ENCODE results near the gene GON4L. TPM values are rescaled to one million over a fixed set of nuclear protein-coding genes. Genes with fewer than 3 reads are reported as not detected.
A peak's percentile ranks its signal among the peaks of the same experiment; 100 is the strongest.
"Not testable (repeated sequence)": the region's sequence is repeated elsewhere in the genome, so short reads cannot be mapped to it uniquely, and the experiment has no call there.

GON4L gene
- polyA plus RNA-seq, 1 experiment: 24.5 TPM

DNA sequence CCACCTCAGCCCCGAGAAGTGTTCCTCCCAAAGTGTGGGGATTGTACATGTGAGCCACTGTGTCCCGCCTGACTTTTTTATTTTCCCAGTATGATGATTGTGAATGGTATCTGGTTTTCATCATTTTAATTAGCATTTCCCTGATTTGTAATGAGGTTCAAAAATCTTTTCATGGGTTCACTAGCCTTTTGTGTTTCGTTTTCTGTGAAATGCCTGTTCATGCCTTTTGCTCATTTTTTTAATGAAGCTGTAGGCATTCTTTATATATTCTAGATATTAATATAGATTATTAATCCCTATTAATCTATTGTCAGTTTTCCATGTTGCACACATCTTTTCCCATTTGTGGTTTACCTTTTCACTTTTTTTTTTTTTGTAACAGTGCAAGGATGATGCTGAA lies 147.6 kb downstream of the GON4L start:
- CTCF ChIA-PET: interaction anchor here (0.9 kb wide), 1 partner anchor 61 kb away, joined by 4 read pairs; no protein-coding TSS in a partner anchor
- H3K27ac ChIP-seq (ENCODE audit: low read depth, low read length): no peak overlapping the region
- no peak for DNase-seq (ENCODE audit: low read depth, low spot score)
- H3K9me3 ChIP-seq (ENCODE audit: control insufficient read depth, insufficient read depth, low read length): peaks cover 8% of the 10 kb centered on the region
- TF ChIP-seq, protein P1, sequence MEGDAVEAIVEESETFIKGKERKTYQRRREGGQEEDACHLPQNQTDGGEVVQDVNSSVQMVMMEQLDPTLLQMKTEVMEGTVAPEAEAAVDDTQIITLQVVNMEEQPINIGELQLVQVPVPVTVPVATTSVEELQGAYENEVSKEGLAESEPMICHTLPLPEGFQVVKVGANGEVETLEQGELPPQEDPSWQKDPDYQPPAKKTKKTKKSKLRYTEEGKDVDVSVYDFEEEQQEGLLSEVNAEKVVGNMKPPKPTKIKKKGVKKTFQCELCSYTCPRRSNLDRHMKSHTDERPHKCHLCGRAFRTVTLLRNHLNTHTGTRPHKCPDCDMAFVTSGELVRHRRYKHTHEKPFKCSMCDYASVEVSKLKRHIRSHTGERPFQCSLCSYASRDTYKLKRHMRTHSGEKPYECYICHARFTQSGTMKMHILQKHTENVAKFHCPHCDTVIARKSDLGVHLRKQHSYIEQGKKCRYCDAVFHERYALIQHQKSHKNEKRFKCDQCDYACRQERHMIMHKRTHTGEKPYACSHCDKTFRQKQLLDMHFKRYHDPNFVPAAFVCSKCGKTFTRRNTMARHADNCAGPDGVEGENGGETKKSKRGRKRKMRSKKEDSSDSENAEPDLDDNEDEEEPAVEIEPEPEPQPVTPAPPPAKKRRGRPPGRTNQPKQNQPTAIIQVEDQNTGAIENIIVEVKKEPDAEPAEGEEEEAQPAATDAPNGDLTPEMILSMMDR (IDR thresholded peaks at IDR 0.05; ENCODE audit: low read depth, low read length): no peak
- POLR2A ChIA-PET: no interaction called here
- no peak overlapping the region for H3K4me3 ChIP-seq (ENCODE audit: low read depth, low read length)
- H3K27me3 ChIP-seq (ENCODE audit: control insufficient read depth, insufficient read depth, low read length): no peaks in the 10 kb centered on the region

DNA sequence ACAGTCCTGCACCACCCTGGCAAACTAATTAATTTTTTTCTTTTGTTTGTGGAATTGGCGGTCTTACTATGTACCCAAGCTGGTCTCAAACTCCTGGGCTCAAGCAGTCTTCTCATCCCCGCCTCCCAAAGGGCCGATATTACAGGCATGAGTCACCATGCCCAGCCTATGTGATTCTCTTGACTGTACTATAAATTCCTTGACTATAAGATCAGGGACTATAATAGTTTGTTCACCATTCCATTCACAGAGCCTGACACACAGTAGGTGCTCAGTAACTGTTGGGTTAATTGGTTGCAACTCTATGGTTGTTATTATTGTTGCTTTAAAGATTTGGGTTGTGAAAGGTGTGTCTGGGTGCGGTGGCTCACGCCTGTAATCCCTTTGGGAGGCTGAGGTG lies 150.9 kb downstream of the GON4L start:
- DNase-seq (ENCODE audit: low read depth, low spot score): no peak
- CTCF ChIA-PET: no interaction called here
- Histone ChIP-seq H3K4me3 (ENCODE audit: low read depth, low read length) (no peak overlapping the region), H3K27me3 (ENCODE audit: control insufficient read depth, insufficient read depth, low read length) (no peaks in the 10 kb centered on the region), H3K27ac (ENCODE audit: low read depth, low read length) (peak overlapping the region; percentile 11), H3K9me3 (ENCODE audit: control insufficient read depth, insufficient read depth, low read length) (peaks cover 8% of the 10 kb centered on the region)
- POLR2A ChIA-PET: no interaction called here
- TF ChIP-seq, protein P1 (IDR thresholded peaks at IDR 0.05; ENCODE audit: low read depth, low read length): no peak

DNA sequence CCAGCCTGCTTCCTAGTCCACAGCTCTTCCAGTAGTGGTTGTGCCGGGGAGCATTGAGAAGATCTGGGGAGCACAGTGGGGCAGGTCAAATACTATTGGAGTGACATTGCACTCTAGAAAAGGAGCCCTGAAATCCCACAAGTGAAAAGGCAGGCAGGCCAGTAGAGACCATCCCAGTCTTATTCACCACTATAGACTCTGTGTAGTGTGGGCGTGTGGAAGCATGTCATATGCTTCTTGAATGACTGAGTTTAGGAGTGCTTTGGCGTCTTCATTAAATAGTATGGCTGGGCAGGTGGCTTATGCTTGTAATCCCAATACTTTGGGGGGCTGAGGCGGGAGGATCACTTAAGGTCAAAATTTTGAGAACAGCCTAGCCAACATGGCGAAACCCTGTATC lies 152.6 kb downstream of the GON4L start:
- POLR2A ChIA-PET; H3K27ac ChIP-seq (ENCODE audit: low read depth, low read length); DNase-seq (ENCODE audit: low read depth, low spot score); CTCF ChIA-PET; H3K9me3 ChIP-seq (ENCODE audit: control insufficient read depth, insufficient read depth, low read length); H3K4me3 ChIP-seq (ENCODE audit: low read depth, low read length); H3K27me3 ChIP-seq (ENCODE audit: control insufficient read depth, insufficient read depth, low read length): not testable (repeated sequence)

DNA sequence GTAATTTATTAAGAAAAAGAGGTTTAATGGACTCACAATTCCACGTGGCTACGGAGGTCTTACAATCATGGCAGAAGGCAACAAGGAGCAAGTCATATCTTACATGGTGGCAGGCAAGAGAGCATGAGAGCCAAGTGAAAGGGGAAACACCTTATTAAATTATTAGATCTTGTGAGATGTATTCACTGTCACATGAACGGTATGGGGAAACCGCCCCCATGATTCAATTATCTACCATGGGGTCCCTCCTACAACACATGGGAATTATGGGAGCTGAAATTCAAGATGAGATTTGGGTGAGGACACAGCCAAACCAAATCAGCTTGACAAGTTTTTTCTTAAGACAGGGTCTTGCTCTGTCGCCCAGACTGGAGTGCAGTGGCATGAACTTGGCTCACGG lies 153.8 kb downstream of the GON4L start:
- H3K4me3 ChIP-seq (ENCODE audit: low read depth, low read length): no peak overlapping the region
- TF ChIP-seq, protein P1 (IDR thresholded peaks at IDR 0.05; ENCODE audit: low read depth, low read length): no peak
- no peaks in the 10 kb centered on the region for H3K27me3 ChIP-seq (ENCODE audit: control insufficient read depth, insufficient read depth, low read length)
- H3K27ac ChIP-seq (ENCODE audit: low read depth, low read length): no peak overlapping the region
- POLR2A ChIA-PET: no interaction called here
- no peak for DNase-seq (ENCODE audit: low read depth, low spot score)
- H3K9me3 ChIP-seq (ENCODE audit: control insufficient read depth, insufficient read depth, low read length): no peaks in the 10 kb centered on the region
- CTCF ChIA-PET: no interaction called here

DNA sequence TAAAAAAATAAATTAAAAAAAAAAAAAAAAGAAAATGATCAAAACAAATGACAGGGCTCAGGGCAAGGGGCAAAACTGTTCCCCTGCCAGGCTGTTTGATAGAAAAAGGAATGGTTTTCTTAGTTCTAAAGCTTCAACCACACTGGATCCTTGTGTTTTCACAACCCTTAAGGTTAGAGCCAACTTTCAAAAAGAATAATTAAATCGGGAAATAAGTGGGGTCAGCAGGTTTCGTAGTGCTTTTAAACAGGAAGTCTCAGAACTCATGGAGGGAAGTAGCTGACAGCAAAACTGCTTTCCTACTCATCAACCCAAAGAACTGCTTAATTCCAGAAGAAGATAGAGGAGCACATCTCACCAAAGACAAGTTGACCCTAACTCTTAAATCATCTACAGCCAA lies 155.3 kb downstream of the GON4L start:
- H3K27me3 ChIP-seq (ENCODE audit: control insufficient read depth, insufficient read depth, low read length); POLR2A ChIA-PET; H3K4me3 ChIP-seq (ENCODE audit: low read depth, low read length); H3K9me3 ChIP-seq (ENCODE audit: control insufficient read depth, insufficient read depth, low read length); CTCF ChIA-PET; DNase-seq (ENCODE audit: low read depth, low spot score); H3K27ac ChIP-seq (ENCODE audit: low read depth, low read length): not testable (repeated sequence)

Small RNAs within 50 kb of the gene (small RNA-seq; reads per million reads assigned to genes)
- gene RF00015 (ENCODE audit: insufficient read length, low read depth): not detected

Other genes with a start within 250 kb of the GON4L start
- gene MSTO1, start 247.0 kb downstream of the GON4L start, polyA plus RNA-seq (2011; rRNA removed): 17.1 and 22.5 TPM in 2 replicates
- gene YY1AP1, start 168.4 kb downstream of the GON4L start, polyA plus RNA-seq (2011; rRNA removed): 58.1 and 70.0 TPM in 2 replicates
- gene DAP3, start 168.1 kb downstream of the GON4L start, polyA plus RNA-seq (2011; rRNA removed): 150 and 152 TPM in 2 replicates
- gene SYT11, start 2.4 kb upstream of the GON4L start, polyA plus RNA-seq (2011; rRNA removed): 44.8 and 49.0 TPM in 2 replicates
- 56.4 and 65.2 TPM in 2 replicates for gene RIT1, start 54.1 kb upstream of the GON4L start, polyA plus RNA-seq (2011; rRNA removed)
- gene KHDC4, start 77.2 kb upstream of the GON4L start, polyA plus RNA-seq (2011; rRNA removed): 34.9 and 39.0 TPM in 2 replicates
- not detected in 2 replicates for gene RXFP4, start 84.4 kb upstream of the GON4L start, polyA plus RNA-seq (2011; rRNA removed)
- 121 and 128 TPM in 2 replicates for gene ARHGEF2, start 121.3 kb upstream of the GON4L start, polyA plus RNA-seq (2011; rRNA removed)
- 867 and 961 TPM in 2 replicates for gene SSR2, start 163.7 kb upstream of the GON4L start, polyA plus RNA-seq (2011; rRNA removed)
- 22.7 and 23.2 TPM in 2 replicates for gene UBQLN4, start 196.6 kb upstream of the GON4L start, polyA plus RNA-seq (2011; rRNA removed)
- 42.4 and 60.4 TPM in 2 replicates for gene LAMTOR2, start 197.6 kb upstream of the GON4L start, polyA plus RNA-seq (2011; rRNA removed)
- gene RAB25, start 203.9 kb upstream of the GON4L start, polyA plus RNA-seq (2011; rRNA removed): not detected in 2 replicates
- gene MEX3A, start 225.3 kb upstream of the GON4L start, polyA plus RNA-seq (2011; rRNA removed): 11.8 and 14.6 TPM in 2 replicates

Measured in AG04450 (cell line).